H1 (cell line): ENCODE measurements around the gene GANC. TPM values are rescaled to one million over a fixed set of nuclear protein-coding genes. Genes with fewer than 3 reads are reported as not detected.
A peak's percentile ranks its signal among the peaks of the same experiment; 100 is the strongest.

Experiments used
- CTCF ChIA-PET: fragments of 300-600 bp; sonication (Branson Sonifier 250); formaldehyde crosslinking; loops from one replicate; lab custom pipeline; 2021; ENCODE audit not compliant: partially characterized antibody; lab: Charles Lee
- POLR2A ChIA-PET: fragments of 300-600 bp; sonication (Branson Sonifier 250); formaldehyde crosslinking; loops from one replicate; lab custom pipeline; 2021; ENCODE audit warnings: inconsistent platforms; ENCODE audit not compliant: partially characterized antibody; lab: Charles Lee
- DNase-seq, 2 experiments: peaks; one replicate each; pipeline versions ENCODE4 v3.0.0 to v3.0.0-alpha.2; 2010 to 2022; ENCODE audit warnings: low spot score in 2 of 2, low read depth in 1 of 2, mixed read lengths in 1 of 2
- FAIRE-seq: peaks from 2 replicates; lab custom pipeline; 2011; peaks lifted over from hg19 to GRCh38; lab: Jason Lieb, UNC
- H2AFZ ChIP-seq: 2 replicates; pipeline ENCODE4 v1.8.1; 2012; ENCODE audit warnings: low read length, inconsistent platforms
- H2AK5ac ChIP-seq: 2 replicates; pipeline ENCODE4 v1.6.1; 2013; ENCODE audit warnings: low read depth, low read length
- H2BK120ac ChIP-seq: replicated peaks from 2 replicates; pipeline ENCODE3; 2013; ENCODE audit warnings: low read depth, low read length, inconsistent platforms
- H2BK12ac ChIP-seq: 2 replicates; pipeline ENCODE4 v1.6.1; 2013; ENCODE audit warnings: low read depth, low read length
- H2BK15ac ChIP-seq: 2 replicates; pipeline ENCODE4 v1.6.1; 2013; ENCODE audit warnings: low read length
- H2BK20ac ChIP-seq: 2 replicates; pipeline ENCODE4 v1.6.1; 2013; ENCODE audit warnings: low read length
- H2BK5ac ChIP-seq: 2 replicates; pipeline ENCODE4 v1.6.1; 2013; ENCODE audit warnings: low read depth, low read length
- H3K14ac ChIP-seq: 2 replicates; pipeline ENCODE4 v1.6.1; 2013; ENCODE audit warnings: inconsistent platforms; ENCODE audit not compliant: insufficient read length
- H3K18ac ChIP-seq: 2 replicates; pipeline ENCODE4 v1.6.1; 2013; ENCODE audit warnings: low read length; ENCODE audit errors: extremely low read depth
- H3K23ac ChIP-seq: 2 replicates; pipeline ENCODE4 v1.6.1; 2013; ENCODE audit warnings: inconsistent platforms; ENCODE audit not compliant: insufficient read length
- H3K23me2 ChIP-seq: 2 replicates; pipeline ENCODE4 v1.6.1; 2013; ENCODE audit warnings: low read depth, low read length
- H3K27ac ChIP-seq: 2 replicates; pipeline ENCODE4 v1.6.1; 2011; ENCODE audit warnings: low read depth, low read length, inconsistent platforms
- H3K27me3 ChIP-seq, 4 experiments: replicated peaks in 1 of 4; 1 replicate in 1 of 4; 2 replicates in 3 of 4; pipeline versions ENCODE4 v1.6.1 to v1.8.1; 2011 to 2013; ENCODE audit warnings: low read length in 3 of 4, mild to moderate bottlenecking in 3 of 4, inconsistent platforms in 2 of 4, mixed read lengths in 2 of 4, moderate library complexity in 1 of 4; ENCODE audit not compliant: control insufficient read depth in 3 of 4, insufficient read depth in 3 of 4; ENCODE audit errors: extremely low read depth in 1 of 4
- H3K36me3 ChIP-seq, 4 experiments: 2 replicates each; pipeline versions ENCODE4 v1.6.1 to v1.8.1; 2011 to 2013; ENCODE audit warnings: mild to moderate bottlenecking in 4 of 4, low read length in 3 of 4, moderate library complexity in 2 of 4, control low read depth in 1 of 4, inconsistent platforms in 1 of 4; ENCODE audit not compliant: insufficient read depth in 4 of 4, control insufficient read depth in 2 of 4
- H3K4ac ChIP-seq: replicated peaks from 2 replicates; pipeline ENCODE3; 2013; ENCODE audit warnings: low read length, low read depth, mixed read lengths, inconsistent platforms; ENCODE audit not compliant: insufficient read length
- H3K4me1 ChIP-seq, 4 experiments: replicated peaks in 1 of 4; 1 replicate in 1 of 4; 2 replicates in 3 of 4; pipeline versions ENCODE4 v1.6.1 to v1.8.1; 2011 to 2013; ENCODE audit warnings: low read length in 3 of 4, inconsistent platforms in 2 of 4, mixed read lengths in 1 of 4; ENCODE audit not compliant: insufficient read depth in 4 of 4, control insufficient read depth in 3 of 4
- H3K4me2 ChIP-seq, 2 experiments: 2 replicates each; pipeline versions ENCODE4 v1.6.1 to v1.8.1; 2011 to 2013; ENCODE audit warnings: low read depth in 2 of 2, low read length in 2 of 2, control low read depth in 1 of 2, inconsistent platforms in 1 of 2, mild to moderate bottlenecking in 1 of 2; ENCODE audit not compliant: insufficient read depth in 1 of 2
- H3K4me3 ChIP-seq, 4 experiments: fragments of 200-600, 300-600 bp in 1 of 4; sonication (generic), shearing (Covaris generic), sonication (Bioruptor Twin) in 1 of 4; 2 replicates each; pipeline versions ENCODE4 v1.5.1 to v1.8.1; 2011 to 2016; ENCODE audit warnings: low read length in 4 of 4, low read depth in 3 of 4, control low read depth in 2 of 4, inconsistent platforms in 2 of 4, mild to moderate bottlenecking in 2 of 4, mixed read lengths in 1 of 4, moderate library complexity in 1 of 4; ENCODE audit not compliant: insufficient read depth in 2 of 4; ENCODE audit errors: extremely low read depth in 1 of 4
- H3K56ac ChIP-seq: replicated peaks from 2 replicates; pipeline ENCODE3; 2013; ENCODE audit warnings: low read depth, mild to moderate bottlenecking, mixed read lengths, low read length, inconsistent platforms; ENCODE audit not compliant: insufficient read length
- H3K79me1 ChIP-seq: 2 replicates; pipeline ENCODE4 v1.6.1; 2013; ENCODE audit warnings: low read depth, low read length, control low read depth
- H3K79me2 ChIP-seq, 2 experiments: 2 replicates each; pipeline versions ENCODE4 v1.6.1 to v1.8.1; 2012 to 2013; ENCODE audit warnings: low read length in 2 of 2, mild to moderate bottlenecking in 2 of 2, inconsistent platforms in 1 of 2; ENCODE audit not compliant: insufficient read depth in 2 of 2, control insufficient read depth in 1 of 2
- H3K9ac ChIP-seq, 4 experiments: replicated peaks in 1 of 4; 1 replicate in 1 of 4; 2 replicates in 3 of 4; pipeline versions ENCODE4 v1.6.1 to v1.8.1; 2011 to 2013; ENCODE audit warnings: low read depth in 3 of 4, low read length in 3 of 4, control low read depth in 2 of 4, mild to moderate bottlenecking in 2 of 4, moderate library complexity in 2 of 4, inconsistent platforms in 1 of 4; ENCODE audit errors: extremely low read depth in 1 of 4
- H3K9me3 ChIP-seq, 2 experiments: 2 replicates each; pipeline versions ENCODE4 v1.6.1 to v1.8.1; 2012 to 2013; ENCODE audit warnings: mild to moderate bottlenecking in 2 of 2, moderate library complexity in 2 of 2, control low read depth in 1 of 2, inconsistent platforms in 1 of 2, low read depth in 1 of 2, low read length in 1 of 2, mixed read lengths in 1 of 2; ENCODE audit not compliant: insufficient read depth in 2 of 2
- H4K20me1 ChIP-seq, 2 experiments: replicated peaks in 1 of 2; 2 replicates each; pipeline versions ENCODE3 to v1.8.1; 2011 to 2013; ENCODE audit warnings: inconsistent platforms in 2 of 2, low read length in 2 of 2, mild to moderate bottlenecking in 1 of 2; ENCODE audit not compliant: insufficient read depth in 2 of 2, control insufficient read depth in 1 of 2
- H4K5ac ChIP-seq: 2 replicates; pipeline ENCODE4 v1.6.1; 2013; ENCODE audit warnings: low read length, low read depth, mixed read lengths, inconsistent platforms; ENCODE audit not compliant: insufficient read length
- H4K8ac ChIP-seq: 2 replicates; pipeline ENCODE4 v1.8.0; 2013; ENCODE audit warnings: mild to moderate bottlenecking, moderate library complexity, low read length, inconsistent platforms; ENCODE audit not compliant: insufficient read depth; ENCODE audit errors: extremely low read depth
- H4K91ac ChIP-seq: replicated peaks from 2 replicates; pipeline ENCODE3; 2013; ENCODE audit warnings: low read length, mixed read lengths, inconsistent platforms; ENCODE audit not compliant: insufficient read length
- BACH1 ChIP-seq: IDR thresholded peaks from 2 replicates; pipeline ENCODE4 v1.6.1; 2012; ENCODE audit warnings: low read length, improper control_type of control experiment
- BCL11A ChIP-seq, 2 experiments: IDR thresholded peaks; one replicate each; pipeline ENCODE4 v1.6.1; 2011; ENCODE audit warnings: low read depth in 2 of 2, low read length in 2 of 2, mild to moderate bottlenecking in 2 of 2
- CBX8 ChIP-seq: fragments of 300-800, 300-1000 bp; sonication (generic); IDR thresholded peaks from 2 replicates; pipeline ENCODE4 v1.7.1; 2016; ENCODE audit warnings: low read depth, low read length, borderline replicate concordance
- EP300 ChIP-seq, 2 experiments: IDR thresholded peaks; 1 replicate in 1 of 2; 2 replicates in 1 of 2; pipeline ENCODE4 v1.6.1; 2011 to 2012; ENCODE audit warnings: low read depth in 2 of 2, low read length in 2 of 2, mild to moderate bottlenecking in 2 of 2, borderline replicate concordance in 1 of 2, inconsistent platforms in 1 of 2, moderate library complexity in 1 of 2
- HDAC6 ChIP-seq: IDR thresholded peaks from one replicate; pipeline ENCODE4 v1.7.1; 2012; ENCODE audit warnings: low read depth, mild to moderate bottlenecking, inconsistent platforms, low read length, moderate library complexity
- MAFK ChIP-seq: IDR thresholded peaks from 2 replicates; pipeline ENCODE4 v1.6.1; 2012; ENCODE audit warnings: low read depth, mild to moderate bottlenecking, improper control_type of control experiment, low read length
- RAD21 ChIP-seq, 2 experiments: IDR thresholded peaks in 1 of 2; conservative IDR thresholded peaks in 1 of 2; 2 replicates each; pipeline ENCODE4 v1.6.1; 2011; ENCODE audit warnings: low read depth in 2 of 2, low read length in 2 of 2, improper control_type of control experiment in 1 of 2, inconsistent platforms in 1 of 2, mild to moderate bottlenecking in 1 of 2, moderate library complexity in 1 of 2
- RXRA ChIP-seq: IDR thresholded peaks from 2 replicates; pipeline ENCODE4 v1.6.1; 2011; ENCODE audit warnings: low read depth, mild to moderate bottlenecking, low read length, moderate library complexity; ENCODE audit not compliant: insufficient read depth
- SRF ChIP-seq: IDR thresholded peaks from 2 replicates; pipeline ENCODE4 v1.6.1; 2011; ENCODE audit warnings: mild to moderate bottlenecking, low read depth, low read length, moderate library complexity
- TBP ChIP-seq: IDR thresholded peaks from 2 replicates; pipeline ENCODE4 v1.6.1; 2011; ENCODE audit warnings: low read depth, low read length, improper control_type of control experiment
- WGBS, 2 experiments: shearing (Covaris generic) in 1 of 2; methylation state at CpG; one replicate each; pipeline versions ENCODE4 v1.1.6 to v1.1.7; 2013 to 2015; ENCODE audit warnings: low lambda C conversion rate in 2 of 2, mixed read lengths in 2 of 2, inconsistent platforms in 1 of 2, low coverage in 1 of 2, missing lambda C conversion rate in 1 of 2; ENCODE audit not compliant: insufficient replicate concordance in 2 of 2, insufficient coverage in 1 of 2, insufficient read length in 1 of 2; ENCODE audit errors: extremely low coverage in 1 of 2, missing lambda C conversion rate in 1 of 2; 5-methylcytosine and 5-hydroxymethylcytosine counted together
- polyA plus RNA-seq, 7 experiments: library from polyadenylated mRNA; depleted of rRNA in 3 of 7; stranded (reverse) in 5 of 7; unstranded in 2 of 7; fragments of >200 nt in 5 of 7; fragments of 200-250 nt in 2 of 7; gene quantifications; 1 replicate in 5 of 7; 2 replicates in 1 of 7; 4 replicates in 1 of 7; pipeline versions ENCODE4 v1.2.1 to v1.2.3, GENCODE V29; 2011 to 2013; ENCODE audit warnings: missing spikeins in 2 of 7, mixed read lengths in 2 of 7
- total RNA-seq: library from RNA; stranded (reverse); fragmentation: NEBNext Ultra II Directional; extraction: Animal tissue kit (Norgen Biotek cat#: 25700); gene quantifications from 2 replicates; pipeline ENCODE4 v1.2.1, GENCODE V29; 2021

GANC gene
- total and polyA plus RNA-seq, 2 of the 8 experiments (the other 6 are each of a cell fraction or from before 2014, with no cell fraction given): 6.8 to 14.4 TPM

DNA sequence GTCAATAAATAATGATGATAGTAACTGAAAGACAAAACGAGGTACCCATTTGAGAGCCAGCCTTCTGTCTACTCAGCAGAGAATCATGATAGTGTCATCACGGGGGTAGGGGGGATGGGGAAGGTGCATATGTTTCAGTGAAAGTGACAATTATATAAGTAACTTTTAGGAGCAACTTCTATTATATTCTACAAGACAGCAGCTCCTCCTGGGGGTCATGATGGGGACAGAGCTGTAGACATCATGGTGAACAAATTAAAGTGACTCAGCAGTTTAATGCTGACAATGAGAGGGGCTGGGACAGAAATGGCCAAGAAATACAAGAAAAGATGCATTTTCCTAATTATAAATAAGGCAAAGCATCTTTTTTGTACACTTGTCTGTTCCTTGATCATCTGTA lies 98.1 kb downstream of the GANC start:
- H3K23ac ChIP-seq: no peak overlapping the region
- H3K4me3 ChIP-seq: no peak overlapping the region
- no peak overlapping the region for H3K18ac ChIP-seq
- no peak overlapping the region for H3K56ac ChIP-seq
- no peaks in the 10 kb centered on the region for H3K79me2 ChIP-seq
- no peaks in the 10 kb centered on the region for H3K23me2 ChIP-seq
- H3K36me3 ChIP-seq: no peaks in the 10 kb centered on the region
- H3K4me1 ChIP-seq: no peaks in the 10 kb centered on the region
- no peak overlapping the region for H4K91ac ChIP-seq
- no peaks in the 10 kb centered on the region for H4K20me1 ChIP-seq
- no peak overlapping the region for H4K8ac ChIP-seq
- H3K27ac ChIP-seq: no peak overlapping the region
- no peak overlapping the region for H2AK5ac ChIP-seq
- H2BK20ac ChIP-seq: no peak overlapping the region
- FAIRE-seq: no peak
- H2BK120ac ChIP-seq: no peak overlapping the region
- H3K9me3 ChIP-seq: peaks cover 2 to 4% of the 10 kb centered on the region in 2 experiments; a peak in 3 of 4 replicates
- H2BK12ac ChIP-seq: no peak overlapping the region
- ChIA-PET POLR2A (no interaction called here), CTCF (interaction anchor here (0.6 to 1.5 kb wide), 2 partner anchors 51 to 100 kb away, joined by 3 to 4 read pairs; no protein-coding TSS in a partner anchor)
- no peak overlapping the region for H3K9ac ChIP-seq
- no peak overlapping the region for H2BK5ac ChIP-seq
- no peak for TF ChIP-seq RXRA
- no peak for TF ChIP-seq HDAC6
- TF ChIP-seq EP300 (IDR thresholded peaks at IDR 0.05; ENCODE audit: borderline replicate concordance in 1 of 2, low read depth in 2 of 2, low read length in 2 of 2): no peak
- no peak for TF ChIP-seq TBP
- no peak for TF ChIP-seq BCL11A (IDR thresholded peaks at IDR 0.05; ENCODE audit: low read depth in 2 of 2, low read length in 2 of 2)
- peak; percentile 29 to 39; a peak in 3 of 4 replicates for TF ChIP-seq RAD21 (IDR thresholded peaks at IDR 0.05 in 1 of 2, conservative IDR thresholded peaks at IDR 0.05 in 1 of 2; ENCODE audit: low read depth in 2 of 2, low read length in 2 of 2)
- no peak for TF ChIP-seq CBX8
- TF ChIP-seq SRF: no peak
- peak; percentile 83 for TF ChIP-seq MAFK
- TF ChIP-seq BACH1: peak; percentile 95
- WGBS, 2 experiments: 82% methylated on average over 2 of the region's 2 CpGs; no CpG with 5 or more reads in 1 of the 2 experiments
- H2BK15ac ChIP-seq: no peak overlapping the region
- H2AFZ ChIP-seq: no peak overlapping the region
- H3K4me2 ChIP-seq: no peak overlapping the region
- DNase-seq: no peak
- no peak overlapping the region for H3K14ac ChIP-seq
- 0 out of 7 replicates have a peak, but pooled peaks cover 0 to 2% (median 0%) of the 10 kb centered on the region in 4 experiments for H3K27me3 ChIP-seq
- no peak overlapping the region for H3K4ac ChIP-seq
- no peaks in the 10 kb centered on the region for H3K79me1 ChIP-seq
- H4K5ac ChIP-seq: no peak overlapping the region
